Pons (tissue), 1 donor: ENCODE results near the gene PTPN7.
"Not testable (repeated sequence)": the region's sequence is repeated elsewhere in the genome, so short reads cannot be mapped to it uniquely, and the experiment has no call there.

ENCODE experiments used
- DNase-seq: peaks from one replicate; pipeline ENCODE4 v3.0.0-alpha.2; 2016; ENCODE audit warnings: low spot score

Gene PTPN7

GRCh38 chr1:202130816-202131522 lies 29.4 kb downstream of the PTPN7 start:
- DNase-seq: peak; percentile 96

DNA sequence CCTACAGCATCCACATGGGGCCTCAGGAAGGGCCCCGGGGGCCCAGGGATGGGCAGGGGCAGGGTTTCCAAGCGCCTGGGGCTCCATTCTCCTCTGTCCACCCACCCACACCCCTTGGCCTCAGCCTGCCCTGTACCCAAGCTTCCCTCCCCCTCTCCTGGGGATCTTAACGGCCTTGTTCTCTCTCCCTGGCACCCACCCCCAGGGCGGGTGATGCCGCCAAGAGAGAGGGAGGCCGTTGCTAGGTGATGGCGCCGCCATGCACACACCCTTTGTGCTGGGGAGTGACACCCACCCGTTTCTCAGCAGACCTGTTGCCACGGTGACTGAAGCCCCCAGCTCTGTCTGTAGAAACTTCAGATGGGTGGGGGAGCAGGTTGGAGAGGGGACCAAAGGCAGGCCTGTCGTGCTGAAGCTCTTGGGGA lies 30.1 kb downstream of the PTPN7 start:
- DNase-seq: peak; percentile 98

- peak; percentile 66 for DNase-seq
These were observed 30.7 kb downstream of the PTPN7 start for GRCh38 chr1:202129453-202130296.

- DNase-seq: no peak
These were observed 32.4 kb downstream of the PTPN7 start for GRCh38 chr1:202127836-202128622.

- no peak for DNase-seq
These were observed 33.3 kb downstream of the PTPN7 start for GRCh38 chr1:202127061-202127460.

DNA sequence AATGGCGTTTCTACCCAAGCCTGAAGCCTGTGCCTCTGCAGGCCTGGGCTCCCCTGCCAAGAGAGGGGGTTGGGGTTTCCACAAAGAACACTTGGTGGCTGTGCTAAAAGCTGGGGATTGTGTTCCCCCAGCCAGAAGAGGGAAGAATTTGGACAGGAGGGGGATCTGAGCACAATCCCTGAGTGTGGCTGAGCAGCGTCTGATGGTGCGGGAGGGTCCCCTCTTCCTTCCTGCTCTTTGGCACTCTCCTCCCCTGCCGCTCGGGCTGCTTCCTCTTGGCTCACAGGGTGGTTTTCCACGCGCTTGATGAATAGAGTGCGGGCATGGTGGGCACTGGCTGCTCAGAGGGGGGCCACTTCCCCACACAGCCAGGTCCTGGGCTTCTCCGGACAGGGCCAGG lies 34.0 kb downstream of the PTPN7 start:
- peak; percentile 76 for DNase-seq

DNA sequence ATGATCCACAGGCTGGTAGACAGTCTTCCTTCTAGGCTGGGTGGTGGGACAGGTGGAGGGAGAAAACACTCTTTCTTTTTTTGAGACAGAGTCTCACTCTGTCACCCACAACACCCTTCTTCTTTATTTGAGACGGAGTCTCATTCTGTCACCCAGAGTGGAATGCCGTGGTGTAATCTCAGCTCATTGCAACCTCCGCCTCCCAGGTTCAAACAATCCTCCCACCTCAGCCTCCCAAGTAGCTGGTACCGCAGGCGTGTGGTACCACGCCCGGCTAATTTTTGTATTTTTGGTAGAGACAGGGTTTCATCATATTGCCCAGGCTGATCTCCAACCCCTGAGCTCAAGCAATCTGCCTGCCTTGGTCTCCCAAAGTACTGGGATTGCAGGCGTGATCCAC lies 34.8 kb downstream of the PTPN7 start:
- no peak for DNase-seq

- DNase-seq: no peak
These were observed 36.3 kb downstream of the PTPN7 start for GRCh38 chr1:202124142-202124541.

- peak; percentile 54 for DNase-seq
These were observed 37.0 kb downstream of the PTPN7 start for GRCh38 chr1:202123336-202123813.

- DNase-seq: peak; percentile 94
These were observed 37.6 kb downstream of the PTPN7 start, which contains the start of gene GPR37L1 for GRCh38 chr1:202122639-202123335. TSS of gene GPR37L1 (plus strand) at chr1:202122917. CDS start at chr1:202122964, 47 bp downstream.

DNA sequence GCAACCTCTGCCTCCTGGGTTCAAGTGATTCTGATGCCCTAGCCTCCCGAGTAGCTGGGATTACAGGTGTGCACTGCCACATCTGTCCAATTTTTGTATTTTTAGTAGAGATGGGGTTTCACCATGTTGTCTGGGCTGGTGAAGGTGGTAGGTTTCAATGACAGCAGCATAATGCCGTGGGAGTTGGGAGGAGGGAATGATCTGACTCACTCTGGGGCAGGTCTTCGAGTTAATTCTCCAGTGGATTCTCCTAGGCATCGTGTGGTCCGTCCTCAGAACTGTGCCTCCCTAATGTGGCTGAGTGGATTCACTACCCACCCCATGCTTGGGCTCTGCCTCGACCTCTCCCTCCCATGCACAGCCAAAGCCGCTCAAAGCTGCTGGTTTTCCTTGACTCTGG lies 39.4 kb downstream of the PTPN7 start:
- DNase-seq: no peak

- no peak for DNase-seq
These were observed 42.5 kb downstream of the PTPN7 start for GRCh38 chr1:202117898-202118371.

- DNase-seq: no peak
These were observed 44.1 kb downstream of the PTPN7 start for GRCh38 chr1:202116287-202116686.

DNA sequence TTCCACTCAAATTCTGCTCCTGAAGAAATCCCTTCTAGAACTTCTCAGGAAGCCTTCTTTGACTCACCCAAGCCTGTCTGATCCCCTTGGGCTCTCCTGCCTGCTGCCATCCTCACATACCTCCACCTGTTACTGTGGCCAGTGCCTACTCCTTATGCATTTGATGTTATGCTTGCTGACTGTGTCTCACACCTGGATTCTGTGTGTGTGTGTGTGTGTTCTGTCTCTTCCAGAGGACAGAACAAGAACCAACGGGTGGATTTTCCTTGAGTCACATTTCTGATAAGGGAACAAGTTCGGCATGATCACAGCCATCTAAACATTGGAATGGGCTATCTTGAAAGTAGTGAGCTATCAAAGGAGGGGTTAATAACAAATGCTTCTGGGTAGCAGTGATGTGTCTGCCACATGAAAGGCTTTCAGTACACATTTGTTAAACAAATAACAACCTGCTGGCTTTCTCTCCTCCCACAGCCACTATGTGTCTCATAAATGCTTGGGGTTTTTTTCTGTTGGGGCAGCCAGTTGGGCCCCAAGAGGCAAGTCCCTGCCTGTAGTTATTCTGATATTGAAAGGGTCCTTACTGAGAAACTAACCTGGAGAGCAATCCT lies 46.6 kb downstream of the PTPN7 start:
- no peak for DNase-seq

GRCh38 chr1:202112859-202113689 lies 47.3 kb downstream of the PTPN7 start:
- no peak for DNase-seq

DNA sequence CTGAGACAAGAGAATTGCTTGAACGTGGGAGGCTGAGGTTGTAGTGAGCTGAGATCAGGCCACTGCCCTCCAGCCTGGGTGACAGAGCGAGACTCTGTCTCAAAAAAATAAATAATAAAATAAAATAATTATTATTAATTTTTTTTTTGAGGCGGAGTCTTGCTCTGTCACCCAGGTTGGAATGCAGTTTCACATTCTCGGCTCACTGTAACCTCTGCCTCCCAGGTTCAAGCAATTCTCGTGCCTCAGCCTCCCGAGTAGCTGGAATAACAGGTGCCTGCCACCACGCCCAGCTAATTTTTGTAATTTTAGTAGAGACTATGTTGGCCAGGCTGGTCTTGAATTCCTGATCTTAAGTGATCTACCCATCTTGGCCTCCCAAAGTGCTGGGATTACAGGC lies 48.8 kb downstream of the PTPN7 start:
- not testable (repeated sequence) for DNase-seq

GRCh38 chr1:202110977-202111376 lies 49.4 kb downstream of the PTPN7 start:
- no peak for DNase-seq

DNA sequence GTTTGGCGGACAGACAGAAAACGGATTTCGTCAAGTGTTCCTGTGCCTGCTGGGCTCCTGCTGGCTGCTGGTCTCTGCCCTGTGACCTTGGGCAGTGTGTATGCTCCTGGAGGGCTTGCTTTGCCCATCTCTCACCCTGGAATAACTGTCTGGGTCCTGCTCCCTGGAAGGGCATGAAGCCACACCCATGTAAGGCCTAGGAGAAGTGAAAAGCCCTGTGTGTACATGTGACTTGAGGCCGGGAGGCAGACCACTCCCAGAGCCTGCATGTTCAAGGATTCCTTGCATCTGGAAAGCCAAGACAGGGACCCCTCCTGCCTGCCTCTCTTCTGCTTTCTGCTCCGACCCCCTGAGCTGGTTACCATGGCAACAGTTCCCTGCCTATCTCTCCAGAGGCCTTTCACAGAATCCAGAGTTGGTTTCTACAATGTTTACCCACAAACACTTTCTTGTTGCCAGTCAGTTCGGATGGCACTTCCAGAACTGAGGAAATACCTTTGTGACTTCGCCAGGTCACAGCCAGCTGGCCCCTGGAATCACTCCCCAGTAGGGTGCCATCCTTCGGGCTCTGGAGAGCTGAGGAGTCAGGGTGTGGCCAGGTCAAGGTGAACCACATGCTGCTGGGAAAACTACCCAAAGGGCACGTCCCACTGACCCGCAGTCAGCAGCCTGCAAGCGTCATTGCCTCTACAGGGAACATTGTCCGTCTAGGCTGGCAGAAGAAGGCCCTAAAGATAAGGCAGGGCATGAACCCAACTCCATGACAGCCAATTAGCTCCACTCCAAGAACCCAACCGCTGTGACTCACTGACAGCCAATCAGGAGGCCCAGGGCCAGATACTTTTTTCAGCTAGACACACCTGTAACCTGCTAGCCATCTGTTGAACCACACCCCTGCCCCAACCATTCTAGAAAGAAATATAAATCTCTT lies 52.3 kb downstream of the PTPN7 start:
- DNase-seq: no peak

GRCh38 chr1:202107321-202107761 lies 53.1 kb downstream of the PTPN7 start:
- no peak for DNase-seq
